OCI-LY1 (cell line): Measurements from ENCODE around the gene ROCK2.

Experiments used
- H2AFZ ChIP-seq: fragments of 200-600 bp; sonication (generic), shearing (Covaris generic); 2 replicates; pipeline ENCODE4 v1.6.0; 2014; ENCODE audit warnings: antibody characterized with exemption, mild to moderate bottlenecking, low read length
- H3F3A ChIP-seq: fragments of 200-600 bp; sonication (generic), shearing (Covaris generic); 2 replicates; pipeline ENCODE4 v1.6.0; 2014; ENCODE audit warnings: mild to moderate bottlenecking, antibody characterized with exemption, low read length, moderate library complexity; ENCODE audit not compliant: insufficient read depth
- H3K27ac ChIP-seq: fragments of 200-600 bp; sonication (generic); 2 replicates; pipeline ENCODE4 v1.5.1; 2014; ENCODE audit warnings: low read length, mixed run types, mild to moderate bottlenecking, low read depth; ENCODE audit not compliant: poor library complexity, severe bottlenecking
- H3K27me3 ChIP-seq: fragments of 200-600 bp; sonication (generic); 2 replicates; pipeline ENCODE4 v1.6.0; 2014; ENCODE audit warnings: antibody characterized with exemption, mild to moderate bottlenecking, low read length, moderate library complexity; ENCODE audit not compliant: insufficient read depth
- H3K36me3 ChIP-seq: fragments of 200-600 bp; sonication (generic); 2 replicates; pipeline ENCODE4 v1.6.1; 2014; ENCODE audit warnings: mild to moderate bottlenecking, antibody characterized with exemption, low read length, moderate library complexity, mixed read lengths; ENCODE audit not compliant: insufficient read depth
- H3K4me1 ChIP-seq: fragments of 200-600 bp; sonication (generic); 2 replicates; pipeline ENCODE4 v1.5.1; 2014; ENCODE audit warnings: mild to moderate bottlenecking, low read length, moderate library complexity; ENCODE audit not compliant: insufficient read depth, severe bottlenecking
- H3K4me2 ChIP-seq: fragments of 200-600 bp; sonication (generic), shearing (Covaris generic); 2 replicates; pipeline ENCODE4 v1.6.1; 2014; ENCODE audit warnings: low read length
- H3K4me3 ChIP-seq: fragments of 200-600 bp; sonication (generic); 2 replicates; pipeline ENCODE4 v1.5.1; 2014; ENCODE audit warnings: low read length, low read depth, mild to moderate bottlenecking, mixed read lengths; ENCODE audit not compliant: poor library complexity, severe bottlenecking
- H3K79me2 ChIP-seq: fragments of 200-600 bp; shearing (Covaris generic); 2 replicates; pipeline ENCODE4 v1.6.1; 2016; ENCODE audit warnings: mixed run types, low read length, mixed read lengths; ENCODE audit not compliant: insufficient read depth
- H3K9ac ChIP-seq: fragments of 200-600 bp; sonication (generic), shearing (Covaris generic); 2 replicates; pipeline ENCODE4 v1.6.1; 2014; ENCODE audit warnings: mild to moderate bottlenecking, low read length, mixed read lengths
- H3K9me2 ChIP-seq: fragments of 200-600 bp; sonication (generic), shearing (Covaris generic); 2 replicates; pipeline ENCODE4 v1.6.1; 2014; ENCODE audit warnings: low read depth, mild to moderate bottlenecking, low read length, mixed read lengths
- H3K9me3 ChIP-seq: fragments of 200-600 bp; shearing (Covaris generic); 2 replicates; pipeline ENCODE4 v1.6.1; 2014; ENCODE audit warnings: low read length, mixed read lengths
- H4K20me1 ChIP-seq: fragments of 200-600 bp; sonication (generic), shearing (Covaris generic); 2 replicates; pipeline ENCODE4 v1.6.0; 2016; ENCODE audit warnings: mild to moderate bottlenecking, low read length; ENCODE audit not compliant: insufficient read depth
- CTCF ChIP-seq: fragments of 200-600 bp; sonication (generic), shearing (Covaris generic); IDR thresholded peaks from 2 replicates; pipeline ENCODE4 v1.5.1; 2017; ENCODE audit warnings: mild to moderate bottlenecking, antibody characterized with exemption, low read length, moderate library complexity, mixed read lengths
- EZH2 ChIP-seq: fragments of 200-600 bp; sonication (generic), shearing (Covaris generic); IDR thresholded peaks from 2 replicates; pipeline ENCODE4 v1.8.0; 2017; ENCODE audit warnings: borderline replicate concordance, mixed run types, mild to moderate bottlenecking, antibody characterized with exemption, low read length, moderate library complexity, mixed read lengths

The ROCK2 gene

GRCh38 chr2:11366326-11366741, 21.9 kb upstream of the ROCK2 start:
- H3K79me2 ChIP-seq = no peaks in the 10 kb centered on the region
- H3K9me3 ChIP-seq = no peaks in the 10 kb centered on the region
- no peak overlapping the region for H2AFZ ChIP-seq
- no peaks in the 10 kb centered on the region for H3F3A ChIP-seq
- no peak overlapping the region for H3K9ac ChIP-seq
- no peak overlapping the region for H3K4me3 ChIP-seq
- H3K27ac ChIP-seq = no peak overlapping the region
- no peaks in the 10 kb centered on the region for H4K20me1 ChIP-seq
- H3K27me3 ChIP-seq = no peaks in the 10 kb centered on the region
- H3K4me2 ChIP-seq = no peak overlapping the region
- H3K9me2 ChIP-seq = no peaks in the 10 kb centered on the region
- H3K36me3 ChIP-seq = no peaks in the 10 kb centered on the region
- no peaks in the 10 kb centered on the region for H3K4me1 ChIP-seq
- TF ChIP-seq CTCF (no peak), EZH2 (no peak)

- Histone ChIP-seq H4K20me1 (no peaks in the 10 kb centered on the region), H3K27ac (no peak overlapping the region), H2AFZ (no peak overlapping the region), H3K4me3 (no peak overlapping the region), H3F3A (no peaks in the 10 kb centered on the region), H3K36me3 (no peaks in the 10 kb centered on the region), H3K79me2 (no peaks in the 10 kb centered on the region), H3K4me2 (no peak overlapping the region), H3K27me3 (no peaks in the 10 kb centered on the region), H3K4me1 (no peaks in the 10 kb centered on the region), H3K9me3 (no peaks in the 10 kb centered on the region), H3K9ac (no peak overlapping the region), H3K9me2 (no peaks in the 10 kb centered on the region)
- no peak for TF ChIP-seq CTCF
- TF ChIP-seq EZH2 = no peak
These were observed 20.9 kb upstream of the ROCK2 start for GRCh38 chr2:11365096-11365879.

GRCh38 chr2:11364565-11364887, 20.1 kb upstream of the ROCK2 start:
- no peaks in the 10 kb centered on the region for H3K9me3 ChIP-seq
- H3F3A ChIP-seq = no peaks in the 10 kb centered on the region
- H3K36me3 ChIP-seq = no peaks in the 10 kb centered on the region
- H3K4me3 ChIP-seq = no peak overlapping the region
- H3K4me1 ChIP-seq = no peaks in the 10 kb centered on the region
- H3K4me2 ChIP-seq = no peak overlapping the region
- no peak overlapping the region for H2AFZ ChIP-seq
- no peak overlapping the region for H3K27ac ChIP-seq
- no peaks in the 10 kb centered on the region for H3K9me2 ChIP-seq
- no peaks in the 10 kb centered on the region for H3K79me2 ChIP-seq
- H3K27me3 ChIP-seq = no peaks in the 10 kb centered on the region
- no peak for TF ChIP-seq CTCF
- no peak for TF ChIP-seq EZH2
- no peaks in the 10 kb centered on the region for H4K20me1 ChIP-seq
- no peak overlapping the region for H3K9ac ChIP-seq
